Measurements from ENCODE around the gene PTGDS.
A peak's percentile ranks its signal among the peaks of the same experiment; 100 is the strongest.

PTGDS gene

GRCh38 chr9:137011156-137011555 lies 33.9 kb downstream of the PTGDS start:
- no peak for DNase-seq (ENCODE audit: low spot score)

GRCh38 chr9:137011907-137012675 lies 34.8 kb downstream of the PTGDS start:
- DNase-seq (ENCODE audit: low spot score) = no peak

- DNase-seq (ENCODE audit: low spot score) = no peak
These were observed 35.6 kb downstream of the PTGDS start for GRCh38 chr9:137012694-137013570.

DNA sequence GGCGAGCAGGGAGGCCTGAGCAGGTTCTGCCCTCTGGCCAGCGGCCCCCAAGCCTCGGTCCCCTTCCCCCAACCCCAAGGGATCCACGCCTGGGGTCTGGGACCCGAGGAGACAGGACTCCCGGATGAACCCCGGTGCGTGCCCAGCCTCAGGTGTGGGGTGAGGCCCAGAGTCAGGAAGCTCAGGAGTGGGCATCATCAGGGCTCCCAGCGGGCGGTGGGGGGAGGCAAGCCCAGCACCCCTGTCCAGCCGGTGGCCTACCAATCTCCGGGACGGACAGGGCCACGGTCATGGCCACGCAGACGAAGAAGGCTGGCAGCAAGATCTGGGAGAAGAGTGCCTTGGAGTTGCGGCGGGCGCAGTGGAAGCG lies 36.3 kb downstream of the PTGDS start:
- DNase-seq (ENCODE audit: low spot score) = no peak

GRCh38 chr9:137014166-137014565 lies 36.9 kb downstream of the PTGDS start:
- no peak for DNase-seq (ENCODE audit: low spot score)

DNA sequence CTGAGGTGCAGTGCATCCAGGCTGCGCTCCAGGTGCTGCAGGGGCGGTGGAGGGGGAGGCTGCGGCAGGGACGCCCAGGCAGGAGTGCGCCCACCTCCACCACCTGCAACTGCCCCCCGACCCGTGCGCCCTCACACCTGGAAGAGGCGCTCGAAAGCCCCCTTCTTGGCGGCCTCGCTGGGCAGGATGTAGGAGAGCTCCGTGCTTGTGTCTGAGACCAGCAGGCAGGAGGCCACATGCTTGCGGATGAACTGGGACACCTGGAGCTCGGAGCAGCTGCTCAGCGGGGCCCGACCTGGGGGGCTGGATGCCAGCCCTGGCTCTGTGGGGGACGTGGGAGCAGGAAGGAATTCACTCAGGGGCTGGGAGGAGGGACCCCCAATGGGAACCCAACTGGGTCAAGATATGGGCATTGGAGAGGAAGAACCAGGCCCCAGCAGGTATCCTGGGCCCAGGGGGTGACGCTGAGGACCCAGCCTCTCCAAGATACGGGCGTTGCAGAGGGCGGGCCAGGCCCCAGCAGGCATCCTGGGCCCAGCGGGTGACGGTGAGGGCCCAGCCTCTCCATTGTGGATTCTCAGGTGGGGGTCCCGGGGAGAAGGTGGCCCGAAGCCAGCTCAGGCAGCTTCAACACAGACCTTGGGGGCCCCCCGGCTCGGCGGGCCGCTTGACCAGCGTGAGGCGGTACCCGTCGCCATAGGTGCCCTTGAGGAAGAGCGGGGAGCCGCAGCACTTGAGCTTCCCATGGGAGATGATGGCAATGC lies 37.7 kb downstream of the PTGDS start:
- DNase-seq (ENCODE audit: low spot score) = no peak

GRCh38 chr9:137015540-137015930 lies 38.2 kb downstream of the PTGDS start:
- no peak for DNase-seq (ENCODE audit: low spot score)

DNA sequence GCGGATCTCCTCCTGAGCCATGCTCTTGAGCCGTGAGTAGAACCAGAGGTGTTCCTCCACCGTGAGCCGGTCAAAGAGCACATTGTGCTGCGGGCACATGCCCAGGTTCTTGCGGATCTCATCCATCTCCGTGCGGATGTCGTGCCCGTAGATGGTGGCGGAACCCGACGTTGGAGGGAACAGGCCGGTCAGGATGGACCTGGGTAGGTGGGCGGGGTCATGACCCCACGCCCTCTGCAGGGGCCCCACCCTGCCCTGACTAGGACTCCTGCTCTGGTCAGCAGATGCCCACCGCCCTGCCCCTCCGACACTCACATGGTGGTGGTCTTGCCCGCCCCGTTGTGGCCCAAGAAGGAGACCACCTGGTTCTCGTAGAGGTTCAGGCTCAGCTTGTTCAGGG lies 38.7 kb downstream of the PTGDS start:
- DNase-seq (ENCODE audit: low spot score) = no peak

DNA sequence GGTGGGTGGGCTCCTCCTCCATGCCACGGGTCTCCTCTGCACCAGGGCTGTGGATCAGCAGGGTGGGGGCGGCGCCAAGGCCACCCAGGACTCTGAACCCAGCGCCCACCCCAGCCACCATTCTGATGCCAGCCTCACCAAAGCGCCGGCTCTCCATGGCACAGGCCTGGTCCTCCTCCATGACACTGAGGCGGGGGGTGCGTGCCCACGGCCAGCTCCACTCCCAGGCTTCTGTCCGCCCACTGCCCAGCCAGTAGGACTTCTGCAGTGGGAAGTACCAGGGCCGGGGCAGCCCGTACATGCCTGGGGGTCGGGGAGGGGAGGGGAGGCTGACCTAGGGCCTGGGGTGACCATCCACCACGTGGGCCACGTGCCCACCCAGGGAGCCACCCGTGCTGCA lies 39.1 kb downstream of the PTGDS start:
- no peak for DNase-seq (ENCODE audit: low spot score)

- DNase-seq (ENCODE audit: low spot score) = no peak
These were observed 39.8 kb downstream of the PTGDS start for GRCh38 chr9:137017071-137017470.

DNA sequence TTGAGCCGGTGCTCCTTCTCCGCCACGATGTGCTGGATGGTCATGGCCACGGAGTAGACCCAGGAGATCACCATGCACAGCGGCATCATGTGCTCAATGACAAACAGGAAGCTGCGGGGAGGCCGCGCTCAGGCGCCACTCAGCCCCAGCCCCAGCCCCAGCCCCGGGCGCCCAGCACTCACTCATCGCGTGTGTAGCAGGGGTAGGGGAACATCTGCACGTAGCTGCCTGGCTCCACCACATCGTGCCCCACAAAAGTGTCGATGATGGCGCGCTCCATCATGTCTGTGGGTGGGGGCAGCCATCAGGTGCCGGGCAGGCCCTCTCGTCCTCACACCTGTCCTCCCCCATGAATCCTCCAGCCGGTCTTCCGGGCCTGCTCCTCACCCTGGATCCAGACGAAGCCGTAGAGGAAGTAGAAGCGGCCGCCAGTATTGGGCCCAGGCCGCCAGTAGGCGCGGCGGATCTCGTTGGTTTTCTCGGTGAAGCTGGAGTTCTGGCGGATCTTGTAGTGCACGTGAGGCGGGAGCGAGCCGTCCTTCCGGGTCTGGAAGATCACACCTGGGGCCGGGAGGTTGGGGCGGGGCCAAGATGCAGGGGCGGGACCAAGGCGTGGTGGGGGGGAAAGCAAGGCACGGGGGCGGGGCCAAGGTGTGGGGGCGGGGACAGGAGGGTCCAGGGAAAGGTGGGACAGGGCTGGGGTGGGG lies 40.6 kb downstream of the PTGDS start:
- no peak for DNase-seq (ENCODE audit: low spot score)

DNA sequence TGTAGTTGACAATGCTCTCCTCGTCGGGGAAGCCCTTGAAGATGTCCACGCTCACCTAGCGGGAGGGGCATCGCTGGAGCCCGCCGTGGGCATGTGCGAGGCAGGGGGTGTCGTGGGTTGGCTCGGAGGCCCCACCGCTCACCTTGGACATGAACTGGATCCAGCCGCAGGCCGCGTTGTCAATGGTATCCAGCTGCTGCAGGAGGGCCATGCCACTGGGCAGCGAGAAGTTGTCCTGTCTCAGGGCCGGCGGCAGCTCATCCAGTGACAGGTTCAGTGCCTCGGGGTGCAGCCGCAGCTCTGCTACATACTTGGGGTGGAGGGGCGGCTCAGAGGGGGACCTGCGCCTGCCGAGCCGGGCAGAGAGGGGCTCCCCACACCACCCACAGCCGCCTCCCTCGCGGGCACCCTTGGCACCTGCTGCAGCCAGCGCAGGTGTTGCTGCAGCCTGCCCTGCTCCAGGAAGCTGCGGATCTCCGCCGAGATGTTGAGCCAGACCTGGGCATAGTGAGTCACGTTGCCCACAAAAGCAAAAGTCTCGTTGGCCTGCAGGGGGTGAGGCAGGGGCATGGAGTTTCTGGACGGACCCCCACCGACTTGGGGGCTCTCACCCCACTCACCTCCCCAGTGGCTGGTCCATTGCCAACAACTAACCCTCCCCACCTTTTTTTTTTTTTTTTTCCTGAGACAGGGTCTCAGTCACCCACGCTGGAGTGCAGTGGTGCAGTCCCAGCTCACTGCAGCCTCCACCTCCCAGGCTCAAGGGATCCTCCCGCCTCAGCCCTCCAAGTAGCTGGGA lies 41.7 kb downstream of the PTGDS start:
- DNase-seq (ENCODE audit: low spot score) = no peak

DNA sequence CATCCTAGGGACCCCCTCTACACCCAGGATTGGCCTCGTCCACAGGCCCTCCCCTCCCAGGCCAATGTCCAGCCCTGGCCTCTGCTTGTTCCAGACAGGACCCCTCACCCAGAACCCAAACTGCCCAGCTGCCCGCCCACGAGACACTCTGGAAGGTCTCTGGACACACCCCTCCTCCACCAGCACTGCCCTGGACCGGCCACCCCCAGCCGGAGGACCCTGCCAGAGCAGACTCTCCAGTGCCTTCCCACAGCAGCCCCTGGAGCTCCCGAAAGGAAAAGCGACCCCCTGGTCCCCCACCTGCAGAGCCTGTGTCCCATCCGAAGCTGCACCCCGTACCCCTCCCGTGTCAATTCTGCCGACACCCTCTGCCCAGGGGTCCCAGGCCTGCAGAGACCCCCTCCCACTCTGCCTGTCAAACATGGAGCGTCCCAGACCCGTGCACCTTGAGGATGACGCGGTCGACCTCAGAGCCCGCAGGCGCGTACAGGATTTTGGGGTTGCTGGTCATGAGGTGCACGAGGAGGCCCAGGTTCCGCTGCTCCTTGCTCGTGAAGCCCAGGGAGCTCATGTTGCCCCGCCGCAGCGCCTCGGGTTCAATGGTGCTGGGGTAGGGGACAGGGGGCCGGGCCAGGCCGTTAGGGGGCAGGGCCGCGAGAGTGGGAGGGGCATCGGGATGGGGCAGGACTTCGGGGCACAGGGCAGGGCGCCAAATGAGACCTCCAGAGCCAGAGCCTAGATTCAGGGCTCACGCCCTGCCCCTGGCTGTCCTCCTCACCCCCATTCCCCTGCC lies 42.8 kb downstream of the PTGDS start:
- no peak for DNase-seq (ENCODE audit: low spot score)

DNA sequence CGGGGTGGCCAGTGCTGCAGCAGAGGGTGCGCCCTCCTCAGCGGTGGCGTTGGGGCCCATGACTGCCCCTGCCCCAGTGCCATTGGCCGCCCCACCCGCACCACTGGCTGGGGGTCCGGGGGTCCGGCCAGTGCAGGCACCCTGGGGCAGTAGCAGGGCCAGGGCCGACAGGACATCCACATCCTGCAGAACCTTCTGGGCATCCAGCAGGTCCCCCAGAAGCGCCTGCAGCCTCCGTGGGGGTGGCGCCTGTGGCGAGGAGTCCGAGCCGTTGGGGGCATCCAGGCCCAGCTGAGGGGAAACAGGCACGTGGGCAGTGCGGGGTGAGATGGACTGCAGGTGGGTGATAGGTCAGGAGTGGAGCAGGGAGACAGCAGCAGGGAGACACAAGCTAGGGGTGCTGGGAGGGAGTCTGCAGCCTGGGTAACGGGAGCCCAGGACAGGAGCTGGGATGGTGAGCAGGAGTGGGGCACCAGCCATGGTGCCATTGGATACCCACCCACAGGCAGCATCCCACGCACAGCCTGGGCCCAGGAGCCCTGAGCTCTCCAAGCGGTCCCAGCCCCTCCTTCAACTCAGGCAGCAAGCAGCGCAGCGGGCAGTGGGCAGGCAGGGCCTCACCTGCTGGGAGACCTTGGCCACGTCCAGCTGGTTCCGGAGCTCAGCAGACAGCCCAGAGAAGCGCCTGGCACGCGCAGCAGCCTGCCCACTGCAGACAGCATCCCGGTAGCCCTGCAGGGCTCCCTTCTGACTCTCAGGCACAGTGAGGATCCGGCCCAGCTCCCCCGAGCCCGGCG lies 43.7 kb downstream of the PTGDS start:
- DNase-seq (ENCODE audit: low spot score) = no peak

GRCh38 chr9:137021568-137021978 lies 44.3 kb downstream of the PTGDS start:
- no peak for DNase-seq (ENCODE audit: low spot score)

DNA sequence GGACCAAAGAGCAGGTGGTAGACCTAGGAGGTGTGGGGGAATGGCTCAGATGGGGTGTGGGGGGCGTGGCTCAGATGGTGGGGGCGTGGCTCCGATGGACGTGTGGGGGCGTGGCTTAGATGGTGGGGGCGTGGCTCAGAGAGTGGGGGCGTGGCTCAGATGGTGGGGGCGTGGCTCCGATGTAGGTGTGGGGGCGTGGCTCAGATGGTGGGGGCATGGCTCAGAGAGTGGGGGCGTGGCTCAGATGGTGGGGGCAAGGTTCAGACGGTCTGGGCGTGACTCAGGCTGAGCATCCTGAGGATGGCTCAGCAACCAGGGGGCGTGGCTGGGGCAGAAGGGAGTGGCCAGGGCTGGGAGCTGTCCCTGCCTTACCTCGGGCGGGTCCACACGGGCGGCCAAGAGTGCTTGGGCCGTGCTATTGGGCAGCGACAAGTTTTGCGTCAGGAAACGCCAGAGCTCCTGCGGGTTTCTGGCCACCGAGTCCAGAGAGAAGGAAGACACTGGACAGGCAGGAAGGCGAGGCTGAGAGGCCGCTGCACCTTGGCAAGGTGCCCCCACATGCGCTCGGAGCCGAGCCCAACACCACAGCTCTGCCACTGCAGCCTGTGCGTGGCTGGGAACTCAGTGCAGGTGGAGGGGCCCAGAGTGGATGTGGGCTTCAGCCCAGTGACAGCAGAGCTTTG lies 44.8 kb downstream of the PTGDS start:
- DNase-seq (ENCODE audit: low spot score) = peak; percentile 80

GRCh38 chr9:137022662-137023008 lies 45.3 kb downstream of the PTGDS start:
- no peak for DNase-seq (ENCODE audit: low spot score)

DNA sequence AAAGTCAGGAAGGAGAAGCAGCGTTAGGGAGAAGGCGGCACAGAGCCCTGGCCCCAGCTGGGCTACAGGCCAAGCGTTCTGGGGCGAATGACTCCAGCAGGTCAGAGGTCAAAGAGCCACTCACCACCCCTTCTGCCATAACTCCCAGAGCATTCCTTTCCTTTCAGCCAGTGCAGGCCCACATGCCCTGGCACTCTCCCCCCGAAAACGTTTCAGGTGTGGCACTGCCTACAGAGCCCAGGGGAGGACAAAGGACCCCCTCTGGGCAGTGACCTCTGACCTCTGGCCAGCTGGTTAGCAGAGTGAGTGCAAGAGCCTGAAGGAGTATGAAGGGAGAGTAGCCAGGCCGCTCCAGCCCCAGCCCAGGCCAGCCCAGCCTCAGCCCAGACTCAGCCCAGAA lies 45.9 kb downstream of the PTGDS start:
- DNase-seq (ENCODE audit: low spot score) = no peak

GRCh38 chr9:137023583-137023991 lies 46.3 kb downstream of the PTGDS start:
- no peak for DNase-seq (ENCODE audit: low spot score)
